HG02852 (cell line): ENCODE results near the gene SNX14.
"Not testable (repeated sequence)": the region's sequence is repeated elsewhere in the genome, so short reads cannot be mapped to it uniquely, and the experiment has no call there.

ENCODE experiments used
- ATAC-seq: cut with Tn5 transposase; IDR thresholded peaks from one replicate; pipeline ENCODE4 v1.9.1; 2021; ENCODE audit warnings: mild to moderate bottlenecking, moderate library complexity; ENCODE audit not compliant: unreplicated experiment

The SNX14 gene

DNA sequence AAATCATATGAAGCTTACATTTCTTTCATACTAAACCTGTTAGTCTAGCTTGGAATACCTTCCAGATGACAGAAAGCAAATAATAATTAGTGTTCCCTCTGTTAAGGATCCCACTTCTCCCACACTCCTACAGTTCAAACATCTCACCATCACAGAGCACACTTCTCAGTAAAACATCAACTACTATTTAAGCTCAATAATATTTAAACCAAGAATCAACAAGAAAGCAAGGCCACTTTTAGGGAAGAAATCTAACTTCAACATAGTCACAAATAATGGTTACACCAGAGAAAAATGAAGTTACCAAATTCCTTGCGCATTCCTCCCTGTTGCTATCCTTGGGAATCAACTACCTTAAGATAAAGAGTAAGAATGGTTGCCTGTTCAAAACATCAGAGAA is 1.6 kb downstream of the SNX14 start:
- no peak for ATAC-seq

DNA sequence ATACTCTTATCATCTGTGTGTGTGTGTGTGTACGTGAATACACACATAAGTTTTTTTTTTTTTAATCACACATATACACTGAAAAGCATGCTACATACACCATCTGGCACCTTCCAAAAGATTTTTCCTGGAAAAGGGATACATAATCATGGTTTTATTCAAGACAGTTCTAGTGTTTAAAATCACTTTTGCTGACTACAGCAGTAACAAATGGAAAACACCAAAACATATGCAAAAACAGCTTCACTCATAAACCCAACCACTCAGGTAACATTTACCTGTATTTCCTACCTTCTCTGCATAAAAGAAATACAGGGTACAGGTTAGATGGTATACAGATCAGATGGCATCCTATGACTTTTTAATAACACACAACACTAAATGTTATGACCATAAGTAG is 2.5 kb downstream of the SNX14 start:
- no peak for ATAC-seq

DNA sequence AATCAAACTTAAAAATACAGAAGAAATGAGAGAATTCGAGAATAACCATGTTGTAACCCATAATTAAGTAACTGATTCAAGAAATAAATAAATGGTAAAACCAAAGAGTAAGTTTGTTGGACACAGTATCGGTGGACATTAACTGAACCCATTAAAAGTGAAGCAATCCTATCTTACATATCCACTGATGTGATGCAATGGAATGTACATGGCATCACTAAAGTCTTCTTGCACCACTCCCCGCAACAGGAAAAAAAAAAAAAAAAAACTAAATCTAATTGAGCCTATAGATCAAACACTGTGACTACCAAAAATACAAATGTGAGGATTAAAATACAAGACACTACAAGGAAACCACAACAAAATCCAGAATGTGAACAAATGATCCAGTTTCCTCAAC is 7.9 kb downstream of the SNX14 start:
- ATAC-seq, result no peak

DNA sequence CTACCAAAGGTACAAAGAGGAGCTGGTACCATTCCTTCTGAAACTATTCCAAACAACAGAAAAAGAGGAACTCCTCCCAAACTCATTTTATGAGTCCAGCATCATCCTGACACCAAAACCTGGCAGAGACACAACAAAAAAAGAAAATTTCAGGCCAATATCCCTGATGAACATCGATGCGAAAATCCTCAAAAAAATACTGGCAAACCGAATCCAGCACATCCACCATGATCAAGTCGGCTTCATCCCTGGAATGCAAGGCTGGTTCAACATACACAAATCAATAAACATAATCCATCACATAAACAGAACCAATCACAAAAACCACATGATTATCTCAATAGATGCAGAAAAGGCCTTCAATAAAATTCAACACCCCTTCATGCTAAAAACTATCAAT is 10.8 kb downstream of the SNX14 start:
- not testable (repeated sequence) for ATAC-seq

DNA sequence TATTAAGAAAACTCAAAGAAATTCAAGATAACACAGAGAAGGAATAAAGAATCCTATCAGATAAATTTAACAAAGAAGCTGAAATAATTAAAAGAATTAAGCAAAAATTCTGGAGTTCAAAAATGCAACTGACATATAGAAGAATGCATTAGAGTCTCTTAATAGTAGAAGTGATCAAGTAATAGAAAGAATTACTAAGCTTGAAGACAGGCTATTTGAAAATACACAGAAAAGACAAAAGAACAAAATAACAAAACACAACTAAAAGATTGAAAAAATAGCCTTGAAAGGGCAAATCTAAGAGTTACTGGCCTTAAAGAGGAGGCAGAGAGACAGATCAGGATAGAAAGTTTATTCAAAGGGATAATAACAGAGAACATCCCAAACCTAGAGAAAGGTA is 12.1 kb downstream of the SNX14 start:
- ATAC-seq, result no peak

DNA sequence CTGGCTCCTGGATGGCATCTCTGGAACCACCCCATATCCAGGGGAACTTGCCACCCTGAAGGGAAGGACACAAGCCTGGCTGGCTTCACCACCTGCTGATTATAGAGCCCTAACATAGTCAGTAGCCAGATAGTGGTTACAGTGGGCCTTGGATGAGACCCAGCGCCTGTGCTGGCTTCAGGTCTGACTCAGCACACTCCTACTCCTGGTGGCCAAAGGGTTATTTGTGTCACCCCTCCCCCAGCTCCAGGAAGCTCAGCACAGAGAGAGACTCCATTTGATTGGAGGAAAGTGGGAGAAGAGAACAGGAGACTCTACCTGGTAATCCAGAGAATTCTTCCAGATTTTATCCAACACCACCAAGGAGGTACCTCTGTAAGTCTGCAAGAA is 12.8 kb downstream of the SNX14 start:
- ATAC-seq, result peak; percentile 90

DNA sequence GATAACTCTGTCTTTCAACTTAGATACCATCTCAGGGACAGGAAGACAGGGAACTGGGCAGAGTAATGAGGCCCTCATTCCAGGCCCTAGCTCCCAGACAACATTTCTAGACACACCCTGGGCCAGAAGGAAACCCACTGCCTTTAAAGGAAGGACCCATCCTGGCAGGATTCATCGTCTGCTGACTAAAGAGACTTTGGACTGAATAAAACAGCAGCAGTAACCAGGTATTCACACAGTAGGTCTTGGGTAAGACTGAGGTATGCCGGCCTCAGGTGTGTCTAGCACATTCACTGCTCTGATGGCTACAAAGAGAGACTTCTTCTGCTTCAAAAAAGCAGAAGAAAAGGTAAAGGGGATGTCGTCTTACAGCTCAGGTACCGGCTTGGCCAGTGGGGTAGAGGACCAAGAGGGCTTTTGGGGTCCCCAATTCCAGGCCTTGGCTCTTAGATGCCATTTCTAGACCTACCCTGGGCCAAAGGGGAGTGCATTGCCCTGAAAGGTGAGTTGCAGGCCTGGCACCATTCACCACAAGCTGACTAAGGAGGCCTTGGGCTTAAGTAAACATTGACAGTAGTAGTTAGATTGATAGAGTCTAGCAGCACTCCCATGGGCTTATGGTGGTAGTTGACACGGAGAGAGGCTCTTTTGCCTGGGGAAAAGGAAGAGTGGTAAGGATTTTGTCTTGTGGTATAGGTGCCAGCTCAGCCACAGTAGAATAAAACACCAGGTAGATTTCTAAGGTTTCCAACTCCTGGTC is 13.4 kb downstream of the SNX14 start:
- no peak for ATAC-seq

DNA sequence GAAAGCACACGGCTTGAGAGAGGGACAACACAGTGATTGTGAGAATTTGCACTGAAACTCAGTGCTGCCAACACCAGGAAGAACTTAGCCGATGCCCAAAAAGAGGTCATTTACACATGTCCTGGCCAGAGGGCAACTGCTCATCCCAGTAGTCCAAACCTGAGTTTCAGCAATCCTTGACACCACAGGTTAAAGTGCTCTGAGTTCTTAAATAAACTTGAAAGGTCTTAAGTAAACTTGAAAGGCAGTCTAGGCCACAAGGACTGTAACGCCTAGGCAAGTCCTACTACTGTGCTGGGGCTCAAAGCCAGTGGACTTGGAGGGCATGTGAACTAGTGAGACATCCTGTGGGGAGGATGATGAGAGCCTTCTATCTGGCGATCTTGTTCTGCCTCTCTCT is 14.1 kb downstream of the SNX14 start:
- no peak for ATAC-seq

DNA sequence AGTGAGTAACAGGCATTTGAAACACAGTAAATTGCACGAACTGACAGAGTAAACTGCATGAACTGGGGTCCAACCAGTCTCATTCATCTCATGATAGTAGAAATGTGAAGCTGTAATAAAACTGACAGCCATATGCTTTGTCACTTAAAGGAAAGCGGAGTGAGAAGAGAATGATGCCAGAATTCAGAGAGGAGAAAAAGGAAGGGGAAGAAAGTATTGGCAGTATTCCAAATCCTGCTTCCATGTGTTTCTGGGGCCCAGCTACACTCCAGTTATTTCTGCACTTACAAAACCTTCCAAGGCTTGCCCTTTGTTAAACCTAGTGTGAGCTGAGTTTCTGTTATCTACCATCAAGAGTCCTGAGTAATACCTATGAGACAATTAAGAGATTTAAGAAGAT is 17.2 kb downstream of the SNX14 start:
- ATAC-seq, result no peak

DNA sequence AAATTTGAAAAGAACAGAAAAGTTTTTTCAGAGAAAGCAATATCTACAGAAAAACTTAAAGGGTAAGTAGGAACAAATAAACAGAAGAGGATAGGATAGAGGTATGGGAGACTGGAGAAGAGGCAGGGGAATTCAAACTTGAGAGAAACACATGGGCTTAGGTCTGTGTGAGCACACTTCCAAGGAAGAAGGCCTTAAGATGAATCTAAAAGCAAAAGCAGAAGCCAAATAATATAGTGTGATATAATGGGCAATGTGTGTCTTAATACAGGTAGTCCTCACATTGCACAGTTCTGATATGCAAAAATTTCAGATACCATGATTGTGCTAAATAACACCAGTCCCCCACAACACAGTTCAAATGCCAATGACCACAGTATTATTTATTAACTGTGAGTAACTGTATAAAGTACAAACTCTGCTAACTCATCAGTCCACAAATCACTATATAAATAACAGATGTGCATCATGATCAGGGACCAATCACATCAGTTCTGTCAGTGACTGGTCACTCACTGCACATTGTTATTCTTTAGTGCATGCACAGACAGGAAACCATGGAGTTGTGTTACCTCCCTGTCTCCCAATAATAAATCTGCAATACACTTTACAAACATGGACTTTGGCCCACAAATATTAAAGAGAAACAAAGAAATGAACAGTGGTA is 18.6 kb downstream of the SNX14 start:
- ATAC-seq, result no peak

DNA sequence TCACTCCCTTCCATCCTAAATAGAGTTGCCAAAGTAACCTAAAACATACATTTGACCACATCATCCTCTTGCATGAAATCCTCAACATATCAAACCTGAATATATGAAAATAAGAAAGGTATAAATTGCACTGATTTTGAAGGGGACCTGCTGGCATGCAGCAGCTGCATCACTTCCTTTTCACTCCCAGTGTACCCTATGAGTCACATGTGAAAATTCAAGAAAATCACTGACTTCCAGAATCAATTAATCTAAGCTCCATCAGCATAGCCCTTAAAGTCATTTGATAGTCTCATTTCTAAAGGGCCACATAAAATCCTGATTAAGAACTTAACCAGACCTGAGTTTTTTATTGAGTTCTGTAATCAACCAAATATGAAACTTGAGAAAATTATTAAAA is 24.3 kb downstream of the SNX14 start:
- no peak for ATAC-seq

DNA sequence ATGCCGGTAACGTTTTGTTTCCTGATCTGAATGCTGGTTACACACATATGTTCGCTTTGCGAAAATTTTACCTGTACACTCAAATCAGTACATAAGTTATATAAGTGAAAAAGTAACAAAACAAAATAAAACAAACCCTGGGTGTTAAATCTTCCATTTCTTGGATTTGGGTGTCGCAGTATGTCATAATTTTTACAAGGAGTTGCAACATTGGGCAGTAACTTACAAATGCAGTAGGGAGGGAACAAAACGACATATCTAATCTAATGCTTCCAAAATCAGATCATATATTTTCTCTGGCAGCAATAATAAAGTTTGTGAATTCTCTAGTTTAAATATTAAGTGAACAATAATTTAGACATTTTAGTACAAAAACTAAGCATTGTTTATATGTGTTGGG is 25.2 kb downstream of the SNX14 start:
- ATAC-seq, result no peak

DNA sequence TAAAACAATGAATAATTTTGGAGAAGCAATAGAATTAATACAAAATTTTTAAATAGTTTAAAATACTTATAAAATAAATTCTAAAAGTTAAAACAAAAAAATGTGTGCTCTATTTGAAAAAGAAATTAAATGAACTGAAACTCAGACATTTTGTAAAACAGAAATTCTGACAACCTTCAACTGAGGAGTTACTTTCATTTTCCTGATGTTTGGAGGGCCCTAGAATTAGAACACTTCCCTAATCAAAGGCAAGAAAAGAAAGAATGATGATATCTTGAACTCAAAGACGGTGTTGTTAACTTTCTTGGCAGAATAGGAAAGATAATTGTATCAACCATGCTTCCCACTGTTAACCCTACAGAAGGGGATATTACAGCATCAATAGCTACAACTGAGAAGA is 27.9 kb downstream of the SNX14 start:
- no peak for ATAC-seq

DNA sequence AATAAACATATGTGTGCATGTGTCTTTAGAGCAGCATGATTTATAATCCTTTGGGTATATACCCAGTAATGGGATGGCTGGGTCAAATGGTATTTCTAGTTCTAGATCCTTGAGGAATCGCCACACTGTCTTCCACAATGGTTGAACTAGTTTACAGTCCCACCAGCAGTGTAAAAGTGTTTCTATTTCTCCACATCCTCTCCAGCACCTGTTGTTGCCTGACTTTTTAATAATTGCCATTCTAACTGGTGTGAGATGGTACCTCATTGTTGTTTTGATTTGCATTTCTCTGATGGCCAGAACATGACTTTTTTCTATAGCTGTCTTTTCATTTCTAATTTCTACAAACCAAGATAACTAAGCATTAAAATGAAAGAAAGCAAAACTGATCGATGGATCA is 29.4 kb downstream of the SNX14 start:
- not testable (repeated sequence) for ATAC-seq

DNA sequence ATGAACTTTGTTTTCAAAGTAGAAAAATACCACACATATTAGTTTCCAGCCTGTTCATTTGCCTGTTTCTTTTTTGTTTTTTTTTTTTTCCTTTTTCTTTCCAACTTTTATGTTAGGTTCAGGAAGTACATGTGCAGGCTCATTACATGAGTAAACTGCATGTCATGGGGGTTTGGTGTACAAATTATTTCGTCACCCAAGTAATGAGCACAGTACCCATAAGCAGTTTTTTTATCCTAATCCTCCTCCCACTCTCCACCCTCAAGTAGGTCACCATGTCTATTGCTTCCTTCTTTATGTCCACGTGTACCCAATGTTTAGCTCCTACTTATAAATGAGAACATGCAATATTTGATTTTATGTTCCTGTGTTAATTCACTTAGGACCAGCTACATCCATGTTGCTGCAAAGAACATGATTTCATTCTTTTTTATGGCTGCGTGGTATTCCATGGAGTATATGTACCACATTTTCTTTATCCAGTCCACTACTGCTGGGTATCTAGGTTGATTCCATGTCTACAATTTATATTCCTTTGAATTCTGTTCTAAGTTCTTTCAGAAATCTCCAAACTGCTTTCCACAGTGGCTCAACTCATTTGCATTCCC is 31.8 kb downstream of the SNX14 start:
- no peak for ATAC-seq

DNA sequence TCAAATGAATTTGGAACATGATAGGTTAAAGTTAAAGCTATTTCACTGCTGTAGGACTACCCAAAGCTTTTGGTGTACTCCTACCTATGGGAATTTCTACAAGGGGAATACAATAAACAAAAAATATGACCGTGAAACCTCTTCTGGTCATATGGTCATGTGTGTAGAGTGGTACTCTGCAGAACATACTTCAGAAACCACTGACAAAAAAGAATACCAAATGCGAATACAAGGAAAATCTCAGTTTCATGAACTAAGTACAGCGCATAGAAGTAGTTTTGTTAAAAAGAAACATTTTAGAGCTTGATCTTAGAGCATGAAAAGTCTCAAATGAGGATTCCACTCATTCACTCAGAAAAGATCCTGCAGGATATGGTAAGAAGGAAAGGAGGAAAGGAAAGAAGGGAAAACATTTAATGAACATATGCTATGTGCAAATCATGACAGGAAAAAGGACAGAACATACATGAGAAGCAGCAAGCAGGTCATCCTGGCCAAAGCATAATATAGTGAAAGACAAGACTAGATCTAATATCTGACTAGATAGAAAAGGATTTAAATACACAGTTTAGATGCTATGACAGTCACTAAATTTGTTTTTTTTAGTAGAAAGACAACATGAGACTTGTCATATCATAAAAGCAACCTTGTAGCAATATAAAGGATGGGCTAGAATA is 36.5 kb downstream of the SNX14 start:
- ATAC-seq, result no peak

DNA sequence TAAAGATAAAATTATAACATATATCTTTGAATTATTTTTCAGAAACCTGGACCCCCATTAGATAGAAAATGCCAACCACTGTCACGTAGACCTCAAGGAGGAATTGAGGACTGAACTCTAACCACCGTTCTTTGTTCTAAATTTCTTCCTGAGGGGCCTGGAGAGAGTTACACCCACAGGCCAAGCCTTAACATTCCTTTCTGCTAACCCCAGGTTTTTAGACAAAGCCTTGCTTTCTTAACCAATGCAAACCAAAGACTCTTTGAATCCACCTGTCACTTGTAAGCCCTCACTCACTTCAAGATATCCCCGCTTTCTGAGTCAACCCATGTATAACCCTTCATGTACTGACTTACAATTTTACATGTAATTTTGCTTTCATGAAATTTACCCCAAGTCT is 41.0 kb downstream of the SNX14 start:
- no peak for ATAC-seq

DNA sequence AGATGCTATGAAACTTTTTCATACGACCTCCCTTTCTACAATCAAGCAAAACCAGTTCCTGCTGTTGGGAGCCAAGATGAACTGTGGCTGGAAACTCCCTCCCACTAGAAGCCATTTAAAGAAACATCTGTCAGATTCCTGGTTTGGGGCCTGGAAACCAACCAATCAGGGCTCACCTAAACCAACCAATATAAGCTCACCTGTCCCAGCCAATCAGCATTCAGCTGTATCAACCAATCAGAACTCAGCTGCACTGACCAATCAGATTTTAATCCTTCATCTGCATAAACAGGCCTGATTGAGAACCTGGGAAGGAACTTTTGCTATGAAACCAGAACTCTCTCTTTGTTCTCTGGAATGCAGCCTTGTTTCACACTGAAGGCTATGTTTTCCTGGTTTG is 42.4 kb downstream of the SNX14 start:
- no peak for ATAC-seq

DNA sequence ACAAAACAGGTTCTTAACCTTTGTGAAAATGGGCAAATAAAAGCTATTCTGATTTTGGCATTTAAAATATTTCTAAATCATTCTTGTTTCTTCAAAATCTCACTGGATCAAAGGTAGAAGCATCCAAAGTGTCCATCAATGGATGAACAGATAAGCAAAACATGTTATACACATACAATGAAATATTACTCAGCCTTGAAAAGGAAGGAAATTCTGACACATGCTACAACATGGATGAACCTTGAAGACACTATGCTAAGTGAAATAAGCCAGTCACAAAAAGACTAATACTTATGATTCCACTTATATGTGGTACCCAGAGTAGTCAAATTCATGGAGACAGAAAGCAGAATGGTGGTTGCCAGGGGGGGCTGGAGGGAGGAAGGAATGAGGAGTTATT is 45.9 kb downstream of the SNX14 start:
- no peak for ATAC-seq

DNA sequence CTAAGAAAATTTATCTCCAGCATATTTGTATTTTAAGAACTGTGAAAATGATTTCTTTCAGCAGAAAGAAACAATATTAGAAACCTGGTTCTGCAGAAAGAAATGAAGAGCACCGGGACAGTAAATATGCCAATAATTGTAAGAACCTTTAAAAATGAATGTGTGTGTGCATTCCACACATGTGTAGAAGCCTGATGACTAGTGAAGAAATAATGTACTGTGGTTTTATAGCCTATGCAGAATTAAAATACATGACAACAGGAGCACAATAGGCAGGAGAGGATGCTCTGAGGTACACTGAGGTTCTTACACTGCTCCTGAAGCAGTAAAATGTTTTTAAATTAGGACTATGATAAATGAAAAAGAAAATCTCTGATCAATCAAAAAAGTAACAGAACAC is 48.9 kb downstream of the SNX14 start:
- ATAC-seq, result no peak

DNA sequence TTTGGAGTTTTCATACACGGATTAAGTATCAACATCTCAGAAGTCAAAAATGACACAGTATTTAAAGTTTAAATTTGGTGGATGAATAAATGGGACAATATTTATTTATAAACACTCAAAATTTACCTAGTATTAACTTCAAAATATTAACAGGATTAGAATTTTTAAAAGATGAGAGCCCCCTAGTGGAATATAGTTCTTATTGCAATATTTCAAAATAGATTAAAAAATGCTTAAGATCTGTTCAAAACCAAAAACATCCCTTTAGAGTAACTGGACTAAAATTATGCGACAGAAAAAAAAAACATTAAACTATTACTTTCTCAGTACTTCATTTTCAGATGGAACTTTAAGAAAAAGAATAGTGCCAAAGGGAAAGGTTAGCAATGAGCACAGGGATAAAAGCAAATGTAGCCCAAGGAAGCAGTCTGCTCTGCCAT is 56.6 kb downstream of the SNX14 start:
- ATAC-seq, result no peak

DNA sequence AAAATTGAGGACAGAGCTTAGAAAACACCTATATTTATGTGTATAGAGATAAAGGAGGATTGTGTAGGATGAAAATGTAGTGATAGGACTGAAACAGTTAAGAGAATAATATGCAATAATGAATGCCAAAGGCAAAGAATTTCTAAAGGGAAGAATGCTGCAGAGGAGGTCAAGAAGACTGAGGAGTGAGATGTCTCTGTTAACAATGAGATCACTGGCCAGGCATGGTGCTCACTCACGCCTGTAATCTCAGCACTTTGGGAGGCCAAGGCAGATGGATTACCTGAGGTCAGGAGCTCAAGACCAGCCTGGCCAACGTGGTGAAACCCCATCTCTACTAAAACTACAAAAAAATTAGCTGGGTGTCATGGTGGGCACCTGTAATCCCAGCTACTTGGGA is 69.4 kb downstream of the SNX14 start:
- not testable (repeated sequence) for ATAC-seq
